ENCODE results near the gene AQP7.

GRCh38 chr9:33431420-33431819 lies 29.1 kb upstream of the AQP7 start:
- no peak for TF ChIP-seq CTCF (IDR thresholded peaks at IDR 0.05)
- no peak for TF ChIP-seq EZH2 (IDR thresholded peaks at IDR 0.05; ENCODE audit: borderline replicate concordance, insufficient read depth, low read depth, low read length, poor library complexity, severe bottlenecking)

Measured in B cell (primary cell).